Duodenal mucosa (tissue), 2 donors: Measurements from ENCODE around the gene TAS2R14.

ENCODE experiments used
- H3K27ac ChIP-seq: one replicate; pipeline ENCODE4 v1.7.0; 2013; ENCODE audit warnings: low read depth, low read length
- H3K27me3 ChIP-seq, 2 donors: one replicate each; pipeline ENCODE4 v1.7.0; 2013; ENCODE audit warnings: low read length in 2 of 2, control low read depth in 1 of 2; ENCODE audit not compliant: insufficient read depth in 2 of 2, control insufficient read depth in 1 of 2
- H3K36me3 ChIP-seq, 2 donors: one replicate each; pipeline ENCODE4 v1.7.0; 2013; ENCODE audit warnings: low read length in 2 of 2, control low read depth in 1 of 2; ENCODE audit not compliant: insufficient read depth in 2 of 2, control insufficient read depth in 1 of 2
- H3K4me1 ChIP-seq, 2 donors: one replicate each; pipeline ENCODE4 v1.7.0; 2013; ENCODE audit warnings: low read length in 2 of 2, control low read depth in 1 of 2; ENCODE audit not compliant: insufficient read depth in 2 of 2, control insufficient read depth in 1 of 2
- H3K4me3 ChIP-seq, 2 donors: one replicate each; pipeline ENCODE4 v1.7.0; 2013; ENCODE audit warnings: low read length in 2 of 2, low read depth in 1 of 2
- H3K9ac ChIP-seq, 2 donors: one replicate each; pipeline ENCODE4 v1.7.0; 2013; ENCODE audit warnings: low read length in 2 of 2, low read depth in 1 of 2
- H3K9me3 ChIP-seq, 2 donors: one replicate each; pipeline ENCODE4 v1.7.0; 2013; ENCODE audit warnings: low read length in 2 of 2, control low read depth in 1 of 2; ENCODE audit not compliant: control insufficient read depth in 1 of 2

TAS2R14 gene

DNA sequence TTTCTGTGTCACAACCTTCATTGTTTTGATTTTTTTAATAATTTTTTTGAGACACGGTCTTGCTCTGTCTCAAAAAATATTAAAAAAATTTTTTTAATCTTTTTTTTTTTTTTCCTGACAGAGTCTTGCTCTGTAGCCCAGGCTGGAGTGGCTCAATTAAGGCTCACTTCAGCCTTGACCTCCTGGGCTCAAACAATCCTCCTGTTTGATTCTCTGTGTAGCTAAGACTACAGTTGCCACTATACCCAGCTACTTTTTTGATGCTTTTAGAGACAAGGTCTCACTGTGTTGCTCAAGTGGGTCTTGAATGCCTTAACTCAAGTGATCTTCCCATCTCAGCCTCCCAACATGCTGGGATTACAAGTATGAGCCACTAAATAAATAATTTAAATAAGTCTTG is 19.3 kb downstream of the TAS2R14 start:
- H3K27ac ChIP-seq = no peak overlapping the region
- H3K36me3 ChIP-seq = no peaks in the 10 kb centered on the region
- no peaks in the 10 kb centered on the region for H3K4me1 ChIP-seq
- H3K9me3 ChIP-seq = no peaks in the 10 kb centered on the region
- H3K4me3 ChIP-seq = no peak overlapping the region
- no peaks in the 10 kb centered on the region for H3K27me3 ChIP-seq
- no peak overlapping the region for H3K9ac ChIP-seq

DNA sequence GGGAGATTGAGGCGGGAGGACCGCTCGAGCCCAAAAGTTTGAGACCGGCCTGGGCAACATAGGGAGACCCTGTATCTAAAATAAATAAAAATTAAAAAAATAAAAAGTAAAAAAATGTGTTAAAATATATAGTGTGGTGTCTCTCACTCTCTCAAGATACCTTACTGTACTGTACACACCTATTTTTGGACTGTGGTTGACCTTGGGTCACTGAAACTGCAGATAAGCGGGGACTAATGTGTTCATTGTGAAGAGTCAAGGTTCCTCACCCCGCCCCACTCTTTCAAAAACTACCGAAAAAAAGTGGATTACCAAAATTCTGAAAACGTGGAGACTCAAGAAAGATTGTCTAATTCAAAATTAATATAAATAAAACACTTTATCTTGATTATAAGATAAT is 28.7 kb downstream of the TAS2R14 start:
- no peaks in the 10 kb centered on the region for H3K27me3 ChIP-seq
- no peaks in the 10 kb centered on the region for H3K9me3 ChIP-seq
- H3K4me3 ChIP-seq = no peak overlapping the region
- no peaks in the 10 kb centered on the region for H3K36me3 ChIP-seq
- no peaks in the 10 kb centered on the region for H3K4me1 ChIP-seq
- H3K9ac ChIP-seq = no peak overlapping the region
- no peak overlapping the region for H3K27ac ChIP-seq

DNA sequence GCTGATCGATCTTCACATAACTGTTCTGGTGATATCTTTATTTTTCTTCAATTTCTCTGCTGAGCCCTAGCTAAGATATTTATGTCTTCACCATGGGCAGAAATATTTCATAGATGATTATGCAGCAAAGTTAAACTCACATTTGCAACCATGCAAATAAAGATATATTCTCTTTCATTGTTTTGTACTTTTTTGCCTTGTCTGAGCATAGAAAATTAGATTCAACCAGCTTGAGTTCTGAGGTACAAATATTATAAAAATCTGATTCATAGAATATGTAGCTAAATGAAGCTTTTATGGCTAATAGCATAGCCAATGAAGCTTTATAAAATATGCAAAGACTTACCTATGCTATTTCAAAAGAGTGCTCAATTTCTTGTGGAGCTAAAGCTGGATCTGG is 29.6 kb downstream of the TAS2R14 start, which contains the start of gene TAS2R13:
Gene TAS2R13 (minus strand): TSS at position 101 of the 400 bp plus-strand sequence. CDS start 264 bp downstream, outside the sequence.
- no peak within 1 kb of the TSS for H3K27ac ChIP-seq
- no peaks in the 10 kb centered on the region for H3K4me1 ChIP-seq
- no peaks in the 10 kb centered on the region for H3K36me3 ChIP-seq
- no peaks in the 10 kb centered on the region for H3K27me3 ChIP-seq
- H3K9ac ChIP-seq = no peak within 1 kb of the TSS
- peaks cover 3 to 7% of the 10 kb centered on the region in 2 donors for H3K9me3 ChIP-seq
- H3K4me3 ChIP-seq = no peak within 1 kb of the TSS

DNA sequence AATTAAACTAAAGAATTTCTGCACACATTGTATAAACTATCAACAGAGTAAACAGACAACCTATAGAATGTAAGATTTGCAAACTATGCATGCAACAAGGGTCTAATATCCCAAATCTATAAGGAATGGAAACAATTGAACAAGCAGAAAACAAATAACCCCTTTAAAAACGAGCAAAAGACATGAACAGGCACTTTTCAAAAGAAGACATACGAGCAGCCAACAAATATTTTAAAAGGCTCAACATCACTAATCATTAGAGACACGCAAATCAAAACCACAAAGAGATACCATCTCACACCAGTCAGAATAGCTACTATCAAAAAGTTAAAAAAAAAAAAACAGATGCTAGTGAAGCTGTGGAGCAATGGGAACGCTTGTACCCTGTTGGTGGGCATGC is 34.4 kb downstream of the TAS2R14 start:
- H3K4me1 ChIP-seq = no peaks in the 10 kb centered on the region
- H3K4me3 ChIP-seq = no peak overlapping the region
- no peak overlapping the region for H3K27ac ChIP-seq
- no peak overlapping the region for H3K9ac ChIP-seq
- H3K9me3 ChIP-seq = peaks cover 7 to 11% of the 10 kb centered on the region in 2 donors
- H3K27me3 ChIP-seq = no peaks in the 10 kb centered on the region
- no peaks in the 10 kb centered on the region for H3K36me3 ChIP-seq

DNA sequence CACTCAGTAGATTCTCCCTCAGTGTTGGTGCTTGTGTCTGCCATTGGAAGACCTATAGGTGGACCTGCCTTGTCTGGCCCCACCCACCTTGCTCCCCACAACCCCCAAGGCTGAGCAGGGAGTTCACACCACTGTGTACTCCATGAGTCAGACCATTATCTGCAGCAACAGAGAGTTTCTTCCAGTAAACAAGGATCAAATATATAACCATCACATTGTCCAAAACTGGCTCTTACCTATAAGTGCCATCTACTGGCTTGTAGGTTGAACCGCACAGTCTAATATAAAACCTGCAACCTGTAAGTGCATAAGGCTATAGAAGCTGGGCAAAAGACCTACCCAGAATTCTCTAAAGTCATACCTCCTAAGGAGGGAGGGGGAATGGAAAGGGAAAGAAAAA is 37.6 kb downstream of the TAS2R14 start:
- no peak overlapping the region for H3K9ac ChIP-seq
- H3K36me3 ChIP-seq = no peaks in the 10 kb centered on the region
- no peaks in the 10 kb centered on the region for H3K4me1 ChIP-seq
- H3K27ac ChIP-seq = no peak overlapping the region
- no peaks in the 10 kb centered on the region for H3K27me3 ChIP-seq
- H3K4me3 ChIP-seq = no peak overlapping the region
- H3K9me3 ChIP-seq = peaks cover 10 to 11% of the 10 kb centered on the region in 2 donors

DNA sequence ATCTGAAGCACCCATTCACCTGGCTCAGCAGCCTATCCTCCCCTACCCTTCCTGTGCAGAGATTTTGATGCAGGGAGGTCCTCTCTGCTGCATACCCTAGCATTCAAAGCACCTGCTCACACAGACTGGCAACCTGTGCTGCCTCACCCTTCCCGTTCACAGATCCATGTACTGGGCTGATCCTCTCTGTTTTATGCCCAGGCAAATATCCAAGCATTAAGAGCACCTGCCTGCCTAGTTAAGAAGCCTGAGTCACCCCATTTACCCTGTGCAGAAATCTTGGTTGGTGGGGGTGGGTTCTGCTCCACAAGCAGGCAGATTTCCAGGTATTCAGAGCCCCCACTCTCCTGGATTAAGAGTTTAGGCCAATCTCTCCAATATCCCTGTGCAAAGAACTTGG is 38.1 kb downstream of the TAS2R14 start:
- H3K36me3 ChIP-seq = no peaks in the 10 kb centered on the region
- H3K27me3 ChIP-seq = no peaks in the 10 kb centered on the region
- H3K9ac ChIP-seq = no peak overlapping the region
- peaks cover 10 to 11% of the 10 kb centered on the region in 2 donors for H3K9me3 ChIP-seq
- H3K4me1 ChIP-seq = no peaks in the 10 kb centered on the region
- H3K27ac ChIP-seq = no peak overlapping the region
- no peak overlapping the region for H3K4me3 ChIP-seq

DNA sequence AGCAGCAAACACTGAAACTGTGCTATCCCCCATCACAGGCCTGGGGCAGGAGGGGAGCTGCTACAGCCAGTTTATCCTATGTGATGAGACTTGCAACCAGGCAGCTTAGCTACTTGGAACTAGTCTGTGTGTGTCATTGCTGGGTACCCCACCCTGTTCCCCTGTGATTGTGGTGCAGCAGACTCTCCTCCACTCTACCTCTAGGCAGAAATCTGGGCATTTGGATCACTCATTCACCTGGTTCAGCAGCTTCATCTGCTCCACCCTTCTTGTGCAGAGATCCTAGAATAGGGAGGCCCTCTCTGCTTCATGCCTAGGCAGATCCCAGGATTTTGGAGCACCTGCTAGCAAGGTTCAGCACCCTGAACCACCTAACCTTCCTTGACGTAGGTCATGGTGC is 38.5 kb downstream of the TAS2R14 start:
- no peaks in the 10 kb centered on the region for H3K36me3 ChIP-seq
- H3K27ac ChIP-seq = no peak overlapping the region
- H3K27me3 ChIP-seq = no peaks in the 10 kb centered on the region
- no peaks in the 10 kb centered on the region for H3K4me1 ChIP-seq
- H3K9ac ChIP-seq = no peak overlapping the region
- peaks cover 10 to 11% of the 10 kb centered on the region in 2 donors for H3K9me3 ChIP-seq
- H3K4me3 ChIP-seq = no peak overlapping the region

DNA sequence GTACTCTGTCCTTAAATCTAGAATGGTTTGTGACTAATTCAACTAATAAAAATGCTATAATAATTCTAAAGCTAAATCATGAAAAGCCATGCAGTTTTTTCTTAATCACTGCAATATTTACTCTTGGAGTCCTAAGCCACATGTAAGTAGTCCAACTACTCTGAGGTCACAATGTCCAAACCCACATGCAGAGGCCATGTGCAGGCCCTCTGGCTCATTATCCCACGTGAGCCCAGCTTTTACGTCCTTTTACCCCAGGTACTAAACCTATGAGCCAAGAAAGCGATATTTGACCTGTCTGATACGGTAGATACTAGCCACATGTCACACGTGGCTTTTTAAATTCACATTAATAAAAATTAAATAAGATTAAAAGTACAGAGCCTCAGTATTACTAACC is 42.2 kb downstream of the TAS2R14 start:
- Histone ChIP-seq H3K9ac (no peak overlapping the region), H3K4me3 (no peak overlapping the region), H3K9me3 (peaks cover 0 to 2% of the 10 kb centered on the region in 2 donors), H3K27me3 (no peaks in the 10 kb centered on the region), H3K36me3 (no peaks in the 10 kb centered on the region), H3K27ac (no peak overlapping the region), H3K4me1 (peaks cover 0 to 5% of the 10 kb centered on the region in 2 donors)

DNA sequence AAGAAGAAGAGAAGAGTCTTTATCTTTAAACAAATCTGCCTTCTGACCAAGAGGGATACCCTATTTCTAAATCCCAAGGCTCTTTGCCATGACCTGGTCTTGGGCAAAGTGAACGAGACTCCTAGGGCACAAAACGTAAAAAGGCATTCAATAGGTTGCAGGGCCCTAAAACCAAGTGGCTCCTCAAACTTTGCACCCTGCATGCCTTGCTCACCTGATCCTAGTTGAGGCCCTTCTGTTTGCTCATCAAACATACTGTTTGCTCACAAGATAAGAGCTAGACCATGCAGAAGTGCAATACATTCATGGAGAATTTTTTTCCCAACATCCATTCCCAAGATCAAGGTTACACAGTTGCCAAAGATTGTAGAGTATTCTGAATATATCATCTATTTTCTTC is 47.1 kb downstream of the TAS2R14 start:
- no peak overlapping the region for H3K4me3 ChIP-seq
- no peak overlapping the region for H3K9ac ChIP-seq
- H3K27ac ChIP-seq = no peak overlapping the region
- no peaks in the 10 kb centered on the region for H3K36me3 ChIP-seq
- H3K4me1 ChIP-seq = peaks cover 0 to 8% of the 10 kb centered on the region in 2 donors
- H3K27me3 ChIP-seq = no peaks in the 10 kb centered on the region
- no peaks in the 10 kb centered on the region for H3K9me3 ChIP-seq

DNA sequence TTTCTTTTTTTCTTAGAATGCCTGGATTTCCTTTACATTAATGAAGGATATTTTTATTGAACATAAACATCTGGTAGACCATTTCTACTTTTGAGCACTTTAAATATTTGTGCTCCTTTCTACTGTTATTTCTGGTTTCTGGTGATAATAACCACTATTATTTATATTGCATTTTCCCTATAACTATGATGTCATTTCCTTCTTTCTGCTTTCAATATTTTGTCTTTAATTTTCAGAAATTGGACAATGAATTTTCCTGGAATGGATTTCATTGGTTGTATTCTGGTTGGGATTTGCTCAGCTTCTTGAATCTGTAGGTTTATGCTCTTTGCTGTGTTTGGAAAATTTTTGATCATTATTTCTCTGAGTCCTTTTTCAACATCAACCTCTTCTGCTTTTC is 49.8 kb downstream of the TAS2R14 start:
- no peaks in the 10 kb centered on the region for H3K9me3 ChIP-seq
- no peak overlapping the region for H3K4me3 ChIP-seq
- no peak overlapping the region for H3K27ac ChIP-seq
- no peaks in the 10 kb centered on the region for H3K36me3 ChIP-seq
- no peak overlapping the region for H3K9ac ChIP-seq
- peaks cover 0 to 8% of the 10 kb centered on the region in 2 donors for H3K4me1 ChIP-seq
- H3K27me3 ChIP-seq = no peaks in the 10 kb centered on the region
